GM21390 (cell line): ENCODE measurements around the gene PSMD13.

Source experiments
- ATAC-seq: cut with Tn5 transposase; IDR thresholded peaks from one replicate; pipeline ENCODE4 v1.9.1; 2021; ENCODE audit not compliant: unreplicated experiment

Gene PSMD13

GRCh38 chr11:203945-204586 is 32.7 kb upstream of the PSMD13 start:
- no peak for ATAC-seq

DNA sequence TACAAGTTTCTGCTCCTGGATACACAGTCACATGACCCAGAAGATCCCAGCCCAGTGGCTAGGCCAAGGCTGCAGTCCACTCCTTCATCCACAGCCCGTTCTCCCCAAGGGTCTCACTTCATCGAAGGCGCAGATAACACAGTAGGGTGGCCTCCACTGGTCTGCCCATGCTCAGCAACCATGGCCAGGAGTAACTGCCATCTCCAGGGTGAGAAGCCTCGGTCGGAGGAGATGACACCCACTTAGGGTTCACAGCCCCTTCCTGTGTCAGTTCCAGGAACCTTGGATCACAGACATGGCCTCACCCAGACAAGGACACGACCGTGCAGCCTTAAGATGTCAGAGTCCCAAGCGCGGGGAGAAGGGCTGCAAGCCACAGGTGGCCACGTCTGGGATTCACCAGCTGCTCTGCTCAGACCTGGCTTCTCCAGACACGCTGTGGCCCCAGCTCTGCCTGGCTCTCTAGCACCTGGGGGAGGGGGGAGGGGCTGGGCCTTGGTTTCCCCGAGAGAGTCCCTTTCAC is 32.1 kb upstream of the PSMD13 start:
- no peak for ATAC-seq

GRCh38 chr11:205221-206001 is 31.4 kb upstream of the PSMD13 start:
- no peak for ATAC-seq

DNA sequence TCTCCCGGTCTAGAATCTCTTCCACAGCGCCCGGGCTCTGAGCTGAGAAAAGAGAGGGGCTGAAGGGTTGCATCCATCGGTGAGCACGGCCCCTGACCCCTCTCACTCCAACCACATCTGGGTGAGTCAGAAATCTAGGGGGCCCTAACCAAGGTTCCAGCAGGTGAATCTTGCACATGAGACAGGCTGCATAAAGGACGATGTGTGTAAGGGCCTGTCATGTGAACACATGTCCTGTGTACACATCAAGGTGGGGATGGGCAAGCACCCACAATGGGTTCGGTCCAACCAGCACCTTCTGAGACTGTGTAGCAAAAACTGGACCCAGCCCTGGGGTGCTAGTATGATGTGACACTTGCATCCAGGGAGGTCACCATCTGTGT is 30.8 kb upstream of the PSMD13 start:
- ATAC-seq: no peak

DNA sequence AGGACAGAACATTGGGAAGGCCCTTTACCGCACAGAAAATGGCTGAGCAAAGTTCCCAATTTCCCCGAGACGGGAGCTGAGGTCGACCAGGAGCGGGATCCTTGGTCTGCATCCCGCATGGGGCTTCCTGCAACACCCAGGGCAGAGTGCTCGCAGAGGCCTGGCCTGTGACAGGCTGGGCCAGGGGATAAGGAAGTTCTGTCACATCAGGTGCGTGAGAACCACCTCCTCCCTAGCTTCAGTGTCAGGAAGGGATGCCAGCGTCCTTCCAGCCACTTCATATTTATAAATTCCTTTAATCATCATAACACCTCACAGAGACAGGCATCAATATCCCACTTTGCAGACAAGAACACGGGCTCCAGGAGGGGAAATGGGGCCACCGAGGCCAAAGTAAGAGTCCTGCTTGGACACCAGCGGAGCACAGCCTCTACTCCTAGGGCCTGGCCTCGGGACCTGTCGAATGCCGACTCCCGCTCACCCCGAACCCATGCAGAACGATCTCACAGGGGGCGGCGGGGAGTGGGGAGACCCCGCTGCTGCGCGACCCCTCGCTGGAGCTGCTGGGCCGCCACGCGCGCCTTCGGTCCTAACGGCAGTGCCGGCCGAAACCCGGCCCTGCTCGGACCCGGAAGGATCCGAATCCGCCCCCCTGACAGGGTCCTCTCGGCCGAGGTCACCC is 30.1 kb upstream of the PSMD13 start:
- peak; percentile 2 for ATAC-seq

DNA sequence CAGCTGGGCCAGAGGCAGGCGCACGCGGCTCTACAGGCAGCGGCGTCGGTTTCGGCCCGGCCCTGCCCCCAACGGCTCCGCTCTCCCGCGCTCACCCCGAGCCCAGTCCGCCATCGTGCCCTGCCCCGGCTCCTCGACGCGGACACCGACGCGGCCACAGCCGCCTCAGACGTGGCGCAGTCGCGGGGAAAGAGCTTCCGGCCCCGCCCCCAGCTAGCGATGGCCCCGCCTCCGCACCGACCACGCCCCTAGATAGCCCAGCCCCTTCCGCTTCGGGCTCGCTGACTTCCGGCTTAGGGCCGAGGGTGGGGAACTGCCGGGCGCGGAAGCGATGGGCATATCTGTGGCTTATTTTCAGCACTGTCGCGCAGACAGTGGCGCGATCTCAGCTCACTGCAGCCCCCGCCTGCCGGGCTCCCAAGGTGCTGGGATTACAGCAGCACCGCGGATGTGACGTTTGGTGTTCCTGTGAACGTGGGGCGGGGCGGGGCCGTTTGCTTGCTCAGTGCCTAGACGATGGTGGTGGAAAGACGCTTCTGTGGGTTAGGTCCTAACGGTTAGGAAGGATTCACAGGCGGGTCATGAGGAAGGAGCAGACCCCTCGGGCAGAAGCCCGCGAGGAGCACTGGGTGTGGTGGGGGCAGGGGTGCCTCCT is 29.4 kb upstream of the PSMD13 start, which contains the start of the genes BET1L and RIC8A:
Gene BET1L, minus strand, starts transcription at position 192 of the 655 bp plus-strand sequence. Its CDS starts 78 bp downstream, at position 114.
Gene RIC8A, plus strand, starts transcription at position 501 of the 655 bp plus-strand sequence. CDS start 1,147 bp downstream, outside the sequence.
- ATAC-seq: peak; percentile 72

DNA sequence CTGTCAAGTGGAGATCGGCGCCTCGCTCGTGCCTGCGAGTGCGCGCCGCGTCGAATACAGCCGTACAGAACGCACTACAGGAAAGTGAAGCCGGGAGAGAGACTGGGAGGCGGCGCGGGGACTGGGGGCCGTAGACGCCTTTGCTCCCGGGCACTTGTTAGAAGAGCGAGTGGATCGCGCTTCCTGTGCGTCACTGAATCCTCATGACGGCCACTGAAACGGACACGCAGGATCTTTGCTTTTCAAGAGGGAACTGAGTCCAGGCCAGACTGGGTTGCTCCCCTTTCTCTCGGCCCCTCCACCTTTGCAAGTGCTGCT is 29.0 kb upstream of the PSMD13 start:
- no peak for ATAC-seq

- no peak for ATAC-seq
These were observed 28.4 kb upstream of the PSMD13 start for GRCh38 chr11:208181-208916.

- no peak for ATAC-seq
These were observed 27.9 kb upstream of the PSMD13 start for GRCh38 chr11:208917-209260.

GRCh38 chr11:209275-210121 is 27.3 kb upstream of the PSMD13 start:
- ATAC-seq: no peak

DNA sequence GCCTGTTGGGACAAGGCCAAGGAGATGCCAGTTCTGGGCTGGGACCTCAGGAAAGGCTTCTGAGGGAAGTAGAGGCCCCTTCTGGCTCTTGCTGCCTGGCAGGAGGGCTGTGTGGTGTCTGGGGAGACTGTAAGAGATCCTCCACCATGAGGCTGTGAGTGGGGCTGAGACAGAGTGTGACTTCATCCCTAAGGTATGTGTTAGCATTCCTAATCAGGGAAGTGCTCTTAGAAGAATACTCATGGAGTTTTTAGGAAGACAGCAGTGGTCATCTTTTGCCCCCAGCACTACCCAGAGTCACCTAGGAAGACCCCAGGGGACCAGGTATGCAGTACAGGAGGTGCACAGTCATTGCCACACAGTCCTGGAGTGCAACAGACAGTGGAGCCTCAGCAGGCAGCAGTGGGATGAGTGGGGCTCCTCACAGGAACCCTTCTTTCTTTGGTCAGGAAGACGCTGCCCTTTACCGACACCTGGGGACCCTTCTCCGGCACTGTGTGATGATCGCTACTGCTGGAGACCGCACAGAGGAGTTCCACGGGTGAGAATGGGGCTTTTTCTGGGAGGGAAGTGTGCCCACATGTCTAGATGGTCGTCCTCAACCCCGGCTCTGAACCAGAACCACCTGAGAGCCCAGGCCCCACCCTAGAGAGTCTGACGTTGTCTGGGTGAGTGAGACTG is 26.5 kb upstream of the PSMD13 start:
- ATAC-seq: no peak

- ATAC-seq: no peak
These were observed 26.0 kb upstream of the PSMD13 start for GRCh38 chr11:210803-211180.

GRCh38 chr11:211295-211694 is 25.5 kb upstream of the PSMD13 start:
- ATAC-seq: no peak

GRCh38 chr11:211741-212140 is 25.0 kb upstream of the PSMD13 start:
- ATAC-seq: no peak

- ATAC-seq: no peak
These were observed 24.4 kb upstream of the PSMD13 start for GRCh38 chr11:212150-213100.

DNA sequence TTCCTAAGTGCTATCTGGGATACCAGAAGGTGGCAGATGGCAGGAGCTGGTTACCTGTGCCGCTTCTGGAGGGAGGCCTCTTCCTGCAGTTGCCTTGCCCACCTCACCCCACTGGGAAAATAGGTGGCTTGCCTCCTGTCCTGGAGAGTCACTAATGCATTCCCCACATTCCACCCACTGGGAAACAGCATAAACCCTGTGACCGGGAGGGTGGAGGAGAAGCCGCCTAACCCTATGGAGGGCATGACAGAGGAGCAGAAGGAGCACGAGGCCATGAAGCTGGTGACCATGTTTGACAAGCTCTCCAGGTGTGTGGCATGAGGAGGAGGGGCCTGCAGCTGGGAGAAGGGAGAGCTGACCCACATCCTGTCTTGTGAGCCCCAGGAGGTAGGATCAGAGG is 23.7 kb upstream of the PSMD13 start:
- ATAC-seq: no peak

- no peak for ATAC-seq
These were observed 22.7 kb upstream of the PSMD13 start for GRCh38 chr11:214083-214482.

DNA sequence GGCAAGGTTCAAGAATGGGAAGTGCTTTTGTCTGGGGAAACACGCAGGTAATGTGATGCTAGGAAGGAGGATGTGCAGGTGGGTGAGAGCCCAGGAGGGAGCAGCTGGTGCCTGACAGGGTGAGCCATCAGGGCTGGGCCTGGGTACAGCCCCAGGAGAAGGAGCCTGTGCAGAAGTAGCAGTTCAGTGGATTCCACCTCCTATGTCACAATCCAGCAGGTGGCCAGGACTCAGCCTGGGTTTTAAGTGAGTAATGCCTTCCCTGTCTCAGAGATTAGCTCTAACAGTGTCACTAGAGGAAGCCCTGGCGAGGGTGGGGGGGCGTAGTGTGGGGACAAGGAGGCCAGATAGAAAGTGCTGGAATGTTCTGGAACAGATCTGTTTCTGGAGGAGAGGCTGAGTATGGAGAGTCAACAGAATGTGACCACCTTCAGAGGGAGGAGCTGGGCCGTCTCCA is 21.2 kb upstream of the PSMD13 start:
- no peak for ATAC-seq
